HG03280 (cell line): ENCODE data around the gene VASN.
A peak's percentile ranks its signal among the peaks of the same experiment; 100 is the strongest.

Source experiments
- ATAC-seq: cut with Tn5 transposase; IDR thresholded peaks from one replicate; pipeline ENCODE4 v1.9.1; 2021; ENCODE audit warnings: mild to moderate bottlenecking, moderate library complexity; ENCODE audit not compliant: unreplicated experiment

The VASN gene

DNA sequence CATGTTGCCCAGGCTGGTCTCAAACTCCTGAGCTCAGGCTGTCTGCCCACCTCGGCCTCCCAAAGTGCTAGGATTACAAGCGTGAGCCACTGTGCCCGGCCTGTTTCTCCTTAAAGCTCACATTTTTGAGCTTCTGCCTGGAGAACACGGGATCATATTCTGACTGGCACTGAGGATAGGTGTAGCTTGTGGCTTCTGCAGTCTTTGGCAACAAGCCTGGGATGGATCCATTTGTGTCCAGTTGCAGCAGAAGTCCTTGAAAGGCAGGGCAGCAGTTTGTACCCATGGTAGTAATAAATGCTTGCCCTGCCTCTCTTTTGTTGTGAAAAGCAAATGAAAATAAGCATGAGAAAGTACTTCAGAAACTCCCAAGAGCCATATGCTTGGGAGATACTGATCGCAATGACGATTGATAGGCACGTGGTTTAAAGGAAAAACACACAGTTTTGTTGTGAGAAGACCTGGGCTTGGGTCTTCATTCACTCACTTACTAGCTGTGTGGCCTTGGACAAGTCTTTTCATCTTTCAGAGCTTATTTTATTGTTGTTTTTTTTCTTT, 47.8 kb downstream of the VASN start:
- ATAC-seq, result no peak

DNA sequence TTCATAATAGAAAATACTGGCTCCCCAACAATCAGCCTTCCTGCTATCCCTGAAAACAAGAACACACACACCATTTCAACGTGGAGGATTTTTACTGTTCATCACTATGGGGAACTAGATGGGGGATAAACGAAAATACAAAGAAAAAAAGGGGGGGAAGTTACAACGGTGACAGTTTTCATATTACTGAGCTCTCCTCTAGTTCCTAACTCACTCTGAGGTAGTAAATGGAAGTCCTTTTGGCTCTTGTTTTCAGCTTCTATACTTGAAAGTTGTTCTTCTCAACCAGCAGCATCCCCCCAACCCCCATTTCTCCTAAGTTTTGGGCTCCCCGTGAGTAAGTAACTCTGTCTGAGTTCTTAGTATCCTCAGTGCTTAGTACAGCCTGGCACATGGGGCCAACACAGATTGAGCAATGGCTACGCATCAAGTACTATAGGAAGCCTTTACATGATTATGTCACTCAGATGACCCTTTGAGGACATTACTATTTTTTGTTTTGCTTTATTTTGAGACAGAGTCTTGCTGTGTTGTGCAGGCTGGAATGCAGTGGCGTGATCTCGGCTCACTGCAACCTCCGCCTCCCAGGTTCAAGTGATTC, 49.0 kb downstream of the VASN start:
- ATAC-seq, result no peak

DNA sequence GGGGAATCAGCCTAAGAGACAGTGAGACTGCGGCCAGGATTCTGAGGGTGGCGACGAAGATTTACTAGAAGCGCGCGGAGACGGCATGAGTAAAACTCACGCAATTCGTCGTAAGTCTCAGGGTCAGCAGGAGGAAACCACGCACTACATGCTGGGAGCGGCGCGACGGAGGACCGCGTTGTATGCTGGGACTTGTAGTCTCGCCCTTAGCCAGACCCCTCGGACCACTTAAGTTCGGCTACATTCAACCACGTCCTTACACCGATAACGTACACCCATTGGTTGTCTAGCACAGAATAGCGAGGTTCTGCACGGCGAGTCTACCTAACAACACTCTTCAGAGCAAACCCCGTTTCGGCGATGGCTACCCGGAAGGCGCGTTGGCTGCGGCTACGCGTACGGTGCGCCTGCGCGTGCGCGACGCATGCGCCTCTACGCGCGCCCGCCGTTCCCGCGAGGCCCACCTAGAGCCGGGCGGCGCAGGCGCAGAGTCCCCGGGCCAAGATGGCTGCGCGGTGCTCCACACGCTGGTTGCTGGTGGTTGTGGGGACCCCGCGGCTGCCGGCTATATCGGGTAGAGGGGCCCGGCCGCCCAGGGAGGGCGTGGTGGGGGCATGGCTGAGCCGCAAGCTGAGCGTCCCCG, 53.9 kb downstream of the VASN start, which contains the start of gene DNAJA3:
Gene DNAJA3 (plus strand): TSS at position 491 of the 643 bp plus-strand sequence. CDS start 14 bp downstream, at position 505.
- peak; percentile 90 for ATAC-seq

DNA sequence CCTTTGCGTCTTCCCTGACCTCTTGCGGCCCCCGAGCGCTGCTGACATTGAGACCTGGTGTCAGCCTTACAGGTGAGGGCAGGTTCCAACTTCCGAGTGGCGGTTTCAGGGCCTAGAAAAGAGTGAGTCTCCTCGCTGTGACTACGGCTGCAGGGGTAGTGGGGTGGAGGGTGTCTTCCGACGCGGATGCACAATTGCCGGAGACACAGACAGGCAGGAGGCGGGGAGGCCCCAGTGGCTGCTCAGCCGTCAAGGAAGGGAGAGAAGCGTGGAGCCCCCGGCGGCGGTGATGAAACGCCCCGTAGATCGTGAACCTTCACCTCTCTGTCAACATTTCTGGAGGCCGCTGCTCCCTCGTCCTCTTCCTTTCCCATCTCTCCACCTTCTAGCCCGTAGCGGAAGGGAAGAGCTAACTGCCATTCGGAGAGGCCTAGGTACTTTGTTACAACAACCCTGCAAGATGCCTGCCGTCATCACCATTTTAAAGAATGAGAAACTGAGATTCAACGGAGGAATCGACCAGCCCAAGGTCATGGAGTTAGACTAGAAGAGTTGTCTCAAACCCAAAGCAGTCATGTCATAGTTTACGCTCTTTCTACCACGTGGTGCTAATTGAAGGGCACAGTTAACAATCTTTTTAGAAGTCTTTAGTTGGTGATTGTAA, 54.5 kb downstream of the VASN start:
- ATAC-seq, result peak; percentile 23

DNA sequence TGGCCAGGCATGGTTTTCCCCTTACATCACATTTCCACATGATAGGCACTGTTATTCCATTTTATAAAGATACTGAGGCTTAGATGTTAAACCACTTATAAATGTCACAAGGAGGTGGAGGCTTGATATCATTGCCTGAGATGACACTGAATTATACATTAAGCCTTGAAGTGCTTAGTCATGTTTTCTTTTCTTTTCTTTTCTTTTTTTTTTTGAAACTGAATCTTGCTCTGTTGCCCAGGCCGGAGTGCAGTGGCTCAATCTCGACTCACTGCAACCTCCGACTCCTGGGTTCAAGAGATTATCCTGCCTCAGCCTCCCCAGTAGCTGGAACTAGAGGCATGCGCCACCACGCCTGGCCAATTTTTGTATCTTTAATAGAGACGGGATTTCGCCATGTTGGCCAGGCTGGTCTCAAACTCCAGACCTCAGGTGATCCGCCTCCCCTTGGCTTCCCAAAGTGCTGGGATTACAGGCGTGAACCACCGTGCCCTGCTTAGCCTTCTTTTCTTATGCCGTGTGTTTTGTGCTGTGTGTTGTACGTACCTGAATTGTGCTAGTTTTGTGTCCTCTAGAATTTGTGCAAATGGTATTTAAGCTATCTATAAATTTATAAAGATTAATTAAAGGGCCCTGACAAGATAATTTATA, 55.2 kb downstream of the VASN start:
- ATAC-seq, result no peak

DNA sequence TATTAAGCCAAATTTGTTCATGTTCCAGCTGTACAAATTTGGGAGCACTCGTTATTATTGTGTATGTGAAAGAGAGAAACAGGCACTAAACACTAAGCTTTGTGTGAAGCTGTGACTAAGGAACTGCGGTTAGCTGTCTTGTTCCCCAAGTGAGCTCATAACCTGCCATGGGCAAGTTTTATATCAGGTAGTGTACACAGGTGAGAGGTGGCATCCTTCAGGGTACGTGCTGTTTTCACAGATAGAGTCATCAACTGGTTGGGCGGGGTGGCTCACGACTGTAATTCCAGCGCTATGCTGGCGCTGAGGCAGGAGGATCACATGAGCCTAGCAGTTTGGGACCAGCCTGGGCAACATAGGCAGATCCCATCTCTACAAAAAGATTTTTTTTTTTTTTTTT, 56.9 kb downstream of the VASN start:
- no peak for ATAC-seq

DNA sequence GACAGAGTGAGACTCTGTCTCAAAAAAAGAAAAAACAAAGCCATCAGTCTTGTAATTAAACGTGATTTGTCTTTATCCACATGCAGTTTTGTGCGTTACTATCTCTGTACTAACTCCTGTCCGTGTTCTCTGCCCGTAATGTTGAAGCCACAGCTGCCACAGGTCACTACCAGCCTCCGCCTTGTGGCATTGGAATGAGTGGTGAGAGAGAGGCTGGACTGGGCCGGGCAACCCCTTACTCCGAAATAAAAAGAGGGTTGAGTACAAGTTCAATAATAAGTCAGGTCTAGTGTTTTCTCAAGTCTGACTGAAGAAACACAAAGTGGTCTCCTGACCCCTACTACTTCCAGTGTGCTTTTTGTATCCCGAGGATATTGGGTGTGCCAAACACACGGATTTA, 59.4 kb downstream of the VASN start:
- ATAC-seq, result no peak
